ENCODE data around the gene CAV1. TPM values are rescaled to one million over a fixed set of nuclear protein-coding genes. Genes with fewer than 3 reads are reported as not detected.

CAV1 gene
- total and polyA plus RNA-seq, 2 of the 13 experiments (the other 11 are each of a cell fraction or from before 2014, with no cell fraction given) = 0.40 TPM; not detected in 1

DNA sequence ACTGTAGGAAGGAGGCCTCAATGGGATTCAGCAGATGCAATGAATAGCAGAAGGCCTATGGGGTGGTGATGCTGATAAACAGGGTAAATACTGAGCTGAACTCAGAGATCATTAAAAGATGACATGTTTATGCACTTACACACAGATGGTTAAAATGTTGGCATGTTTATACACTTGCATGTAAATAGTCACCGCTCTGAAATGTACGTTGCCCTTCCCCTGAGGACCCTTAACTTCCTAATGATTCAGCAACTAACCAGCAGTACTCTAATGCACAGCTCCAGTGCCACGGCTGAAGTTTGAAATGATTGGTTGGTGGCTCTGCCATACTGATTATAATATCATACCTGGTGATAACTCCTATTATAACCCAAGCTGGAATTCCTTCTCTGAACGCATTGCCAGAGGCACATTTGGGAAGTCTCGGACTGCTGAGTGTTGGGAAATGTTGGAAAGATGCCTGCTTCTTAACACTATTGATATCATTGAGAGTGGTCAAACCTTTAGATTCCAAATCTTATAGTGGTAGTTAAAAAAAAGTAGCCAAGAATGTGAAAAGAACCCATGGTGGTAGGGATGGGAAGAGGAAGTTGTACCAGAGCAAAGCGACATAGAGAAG is 3.7 kb upstream of the CAV1 start:
- H3K9ac ChIP-seq (ENCODE audit: insufficient read depth, low read depth, low read length) = no peak overlapping the region
- in situ Hi-C loops (cut with HindIII; ENCODE audit: extremely low pct_ligation_motif_present, low pct_unique_long_range_greater_than_20kb) (loop anchor here (10.0 kb wide), 1 partner anchor 346 kb away; no protein-coding TSS in a partner anchor), intact Hi-C loops (cut with micrococcal nuclease; ENCODE audit: unreplicated experiment) (loop anchor here (10.0 kb wide), 2 partner anchors 284 to 356 kb away; no protein-coding TSS in a partner anchor)
- 40% methylated on average over 6 of the region's 6 CpGs for WGBS (ENCODE audit: low lambda C conversion rate)
- H2AFZ ChIP-seq (ENCODE audit: low read length) = no peak overlapping the region
- no TSS peak for BruUV-seq (replicated peaks)
- ChIA-PET POLR2A (no interaction called here), CTCF (ENCODE audit: low intra/inter-chr PET ratio, low total read pairs) (no interaction called here)
- H3K36me3 ChIP-seq (replicated peaks in 1 of 2; ENCODE audit: control insufficient read depth in 1 of 2, insufficient read depth in 2 of 2, low read length in 2 of 2) = no peaks in the 10 kb centered on the region
- H3K79me2 ChIP-seq (ENCODE audit: insufficient read depth, low read length) = no peaks in the 10 kb centered on the region
- DNase-seq (ENCODE audit: low spot score) = no peak
- no peaks in the 10 kb centered on the region for H3K9me3 ChIP-seq (ENCODE audit: low read length)
- H3K27me3 ChIP-seq (ENCODE audit: control insufficient read depth in 1 of 2, insufficient read depth in 2 of 2, low read length in 2 of 2) = peaks cover 9 to 32% of the 10 kb centered on the region in 2 experiments
- H3K27ac ChIP-seq (ENCODE audit: extremely low read length, insufficient read depth, low read length) = no peak overlapping the region
- H4K20me1 ChIP-seq (ENCODE audit: insufficient read depth, low read length) = no peaks in the 10 kb centered on the region
- H3K4me1 ChIP-seq (ENCODE audit: insufficient read depth, low read length) = peaks cover 15% of the 10 kb centered on the region
- ATAC-seq = no peak
- H3K4me2 ChIP-seq (ENCODE audit: low read depth, low read length) = no peak overlapping the region
- no peak overlapping the region for H3K4me3 ChIP-seq (replicated peaks in 1 of 3; ENCODE audit: insufficient read depth in 1 of 3, low read depth in 2 of 3, low read length in 3 of 3)
- no peak for FAIRE-seq
- TF ChIP-seq MAFK (conservative IDR thresholded peaks at IDR 0.05 in 1 of 2, IDR thresholded peaks at IDR 0.05 in 1 of 2; ENCODE audit: low read length in 2 of 2) (no peak), ZBTB21 (CRISPR knock-in tag; IDR thresholded peaks at IDR 0.05) (no peak), TCF12 (IDR thresholded peaks at IDR 0.05) (no peak), TCF12 (CRISPR knock-in tag; IDR thresholded peaks at IDR 0.05) (no peak), ISX (CRISPR knock-in tag; conservative IDR thresholded peaks at IDR 0.05) (no peak), GATA4 (IDR thresholded peaks at IDR 0.05; ENCODE audit: borderline replicate concordance, low read depth) (no peak), ZNF788 (CRISPR knock-in tag; IDR thresholded peaks at IDR 0.05; ENCODE audit: borderline replicate concordance) (no peak), U2AF1 (optimal IDR thresholded peaks at IDR 0.05; ENCODE audit: low read depth, low read length) (no peak), HNRNPLL (IDR thresholded peaks at IDR 0.05; ENCODE audit: low read depth, low read length, poor library complexity, severe bottlenecking) (no peak), ZNF354B (CRISPR knock-in tag; IDR thresholded peaks at IDR 0.05) (no peak), ZNF143 (CRISPR knock-in tag; IDR thresholded peaks at IDR 0.05) (no peak), KDM1A (CRISPR knock-in tag; IDR thresholded peaks at IDR 0.05) (no peak), ZNF629 (CRISPR knock-in tag; conservative IDR thresholded peaks at IDR 0.05) (no peak), ZNF225 (CRISPR knock-in tag; IDR thresholded peaks at IDR 0.05) (no peak)
- TF ChIP-seq, protein P1, sequence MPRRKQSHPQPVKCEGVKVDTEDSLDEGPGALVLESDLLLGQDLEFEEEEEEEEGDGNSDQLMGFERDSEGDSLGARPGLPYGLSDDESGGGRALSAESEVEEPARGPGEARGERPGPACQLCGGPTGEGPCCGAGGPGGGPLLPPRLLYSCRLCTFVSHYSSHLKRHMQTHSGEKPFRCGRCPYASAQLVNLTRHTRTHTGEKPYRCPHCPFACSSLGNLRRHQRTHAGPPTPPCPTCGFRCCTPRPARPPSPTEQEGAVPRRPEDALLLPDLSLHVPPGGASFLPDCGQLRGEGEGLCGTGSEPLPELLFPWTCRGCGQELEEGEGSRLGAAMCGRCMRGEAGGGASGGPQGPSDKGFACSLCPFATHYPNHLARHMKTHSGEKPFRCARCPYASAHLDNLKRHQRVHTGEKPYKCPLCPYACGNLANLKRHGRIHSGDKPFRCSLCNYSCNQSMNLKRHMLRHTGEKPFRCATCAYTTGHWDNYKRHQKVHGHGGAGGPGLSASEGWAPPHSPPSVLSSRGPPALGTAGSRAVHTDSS (CRISPR knock-in tag; conservative IDR thresholded peaks at IDR 0.05) = no peak
- TF ChIP-seq, protein P2, sequence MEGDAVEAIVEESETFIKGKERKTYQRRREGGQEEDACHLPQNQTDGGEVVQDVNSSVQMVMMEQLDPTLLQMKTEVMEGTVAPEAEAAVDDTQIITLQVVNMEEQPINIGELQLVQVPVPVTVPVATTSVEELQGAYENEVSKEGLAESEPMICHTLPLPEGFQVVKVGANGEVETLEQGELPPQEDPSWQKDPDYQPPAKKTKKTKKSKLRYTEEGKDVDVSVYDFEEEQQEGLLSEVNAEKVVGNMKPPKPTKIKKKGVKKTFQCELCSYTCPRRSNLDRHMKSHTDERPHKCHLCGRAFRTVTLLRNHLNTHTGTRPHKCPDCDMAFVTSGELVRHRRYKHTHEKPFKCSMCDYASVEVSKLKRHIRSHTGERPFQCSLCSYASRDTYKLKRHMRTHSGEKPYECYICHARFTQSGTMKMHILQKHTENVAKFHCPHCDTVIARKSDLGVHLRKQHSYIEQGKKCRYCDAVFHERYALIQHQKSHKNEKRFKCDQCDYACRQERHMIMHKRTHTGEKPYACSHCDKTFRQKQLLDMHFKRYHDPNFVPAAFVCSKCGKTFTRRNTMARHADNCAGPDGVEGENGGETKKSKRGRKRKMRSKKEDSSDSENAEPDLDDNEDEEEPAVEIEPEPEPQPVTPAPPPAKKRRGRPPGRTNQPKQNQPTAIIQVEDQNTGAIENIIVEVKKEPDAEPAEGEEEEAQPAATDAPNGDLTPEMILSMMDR (CRISPR knock-in tag; IDR thresholded peaks at IDR 0.05) = no peak
- TF ChIP-seq, protein P3, sequence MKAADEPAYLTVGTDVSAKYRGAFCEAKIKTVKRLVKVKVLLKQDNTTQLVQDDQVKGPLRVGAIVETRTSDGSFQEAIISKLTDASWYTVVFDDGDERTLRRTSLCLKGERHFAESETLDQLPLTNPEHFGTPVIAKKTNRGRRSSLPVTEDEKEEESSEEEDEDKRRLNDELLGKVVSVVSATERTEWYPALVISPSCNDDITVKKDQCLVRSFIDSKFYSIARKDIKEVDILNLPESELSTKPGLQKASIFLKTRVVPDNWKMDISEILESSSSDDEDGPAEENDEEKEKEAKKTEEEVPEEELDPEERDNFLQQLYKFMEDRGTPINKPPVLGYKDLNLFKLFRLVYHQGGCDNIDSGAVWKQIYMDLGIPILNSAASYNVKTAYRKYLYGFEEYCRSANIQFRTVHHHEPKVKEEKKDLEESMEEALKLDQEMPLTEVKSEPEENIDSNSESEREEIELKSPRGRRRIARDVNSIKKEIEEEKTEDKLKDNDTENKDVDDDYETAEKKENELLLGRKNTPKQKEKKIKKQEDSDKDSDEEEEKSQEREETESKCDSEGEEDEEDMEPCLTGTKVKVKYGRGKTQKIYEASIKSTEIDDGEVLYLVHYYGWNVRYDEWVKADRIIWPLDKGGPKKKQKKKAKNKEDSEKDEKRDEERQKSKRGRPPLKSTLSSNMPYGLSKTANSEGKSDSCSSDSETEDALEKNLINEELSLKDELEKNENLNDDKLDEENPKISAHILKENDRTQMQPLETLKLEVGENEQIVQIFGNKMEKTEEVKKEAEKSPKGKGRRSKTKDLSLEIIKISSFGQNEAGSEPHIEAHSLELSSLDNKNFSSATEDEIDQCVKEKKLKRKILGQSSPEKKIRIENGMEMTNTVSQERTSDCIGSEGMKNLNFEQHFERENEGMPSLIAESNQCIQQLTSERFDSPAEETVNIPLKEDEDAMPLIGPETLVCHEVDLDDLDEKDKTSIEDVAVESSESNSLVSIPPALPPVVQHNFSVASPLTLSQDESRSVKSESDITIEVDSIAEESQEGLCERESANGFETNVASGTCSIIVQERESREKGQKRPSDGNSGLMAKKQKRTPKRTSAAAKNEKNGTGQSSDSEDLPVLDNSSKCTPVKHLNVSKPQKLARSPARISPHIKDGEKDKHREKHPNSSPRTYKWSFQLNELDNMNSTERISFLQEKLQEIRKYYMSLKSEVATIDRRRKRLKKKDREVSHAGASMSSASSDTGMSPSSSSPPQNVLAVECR (CRISPR knock-in tag; IDR thresholded peaks at IDR 0.05; ENCODE audit: borderline replicate concordance) = no peak

Data from HepG2 (cell line).